Sciatic nerve (tissue), 2 donors: ENCODE data around the gene SAP30. TPM values are rescaled to one million over a fixed set of nuclear protein-coding genes. Genes with fewer than 3 reads are reported as not detected.

ENCODE experiments used
- ATAC-seq: fragments of 200-7000 bp; cut with Tn5 transposase; one replicate; pipeline ENCODE4 v1.9.1; 2020; ENCODE audit warnings: mild to moderate bottlenecking, moderate library complexity
- DNase-seq: peaks from one replicate; pipeline ENCODE4 v3.0.0-alpha.2; 2020; ENCODE audit warnings: low spot score
- intact Hi-C: fragments of 100-400 bp; cut with DNase I; formaldehyde crosslinking; loops from one replicate; pipeline ENCODE4 v1.14.2; 2022
- total RNA-seq: library from RNA; stranded (reverse); fragmentation: NEBNext Ultra II Directional; extraction: Animal tissue kit (Norgen Biotek cat#: 25700); gene quantifications from one replicate; pipeline ENCODE4 v1.2.1, GENCODE V29; 2021
- donor health status: DM: no; HTN: no; CAD: no.
- donor health status: DM: no; HTN: no; CAD: no.

Gene SAP30
- total RNA-seq, 1 donor from 2014 or later: 15.4 TPM

DNA sequence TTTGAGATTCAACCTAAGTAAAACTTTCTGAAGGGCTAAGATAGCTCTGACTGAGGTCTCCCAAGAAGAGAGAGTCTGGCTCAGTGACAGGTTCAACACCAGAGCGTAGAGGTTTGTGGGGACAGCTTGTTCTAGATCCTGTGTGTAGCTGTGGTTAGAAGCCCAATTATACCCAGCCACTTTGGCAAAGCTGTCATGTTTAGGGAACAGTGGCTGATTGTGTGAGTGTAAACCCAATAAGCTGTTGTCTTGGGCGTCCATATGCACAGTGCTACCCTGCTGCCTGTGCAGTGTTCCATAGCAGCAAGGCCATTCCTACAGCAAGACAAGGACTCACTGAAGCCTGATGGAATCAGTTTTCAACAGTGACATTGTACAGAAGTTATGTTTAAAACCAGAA is 39.3 kb downstream of the SAP30 start:
- no peak for DNase-seq
- intact Hi-C loops: loop anchor here (10.0 kb wide), 1 partner anchor 395 kb away; no protein-coding TSS in a partner anchor
- ATAC-seq: peak; percentile 36

DNA sequence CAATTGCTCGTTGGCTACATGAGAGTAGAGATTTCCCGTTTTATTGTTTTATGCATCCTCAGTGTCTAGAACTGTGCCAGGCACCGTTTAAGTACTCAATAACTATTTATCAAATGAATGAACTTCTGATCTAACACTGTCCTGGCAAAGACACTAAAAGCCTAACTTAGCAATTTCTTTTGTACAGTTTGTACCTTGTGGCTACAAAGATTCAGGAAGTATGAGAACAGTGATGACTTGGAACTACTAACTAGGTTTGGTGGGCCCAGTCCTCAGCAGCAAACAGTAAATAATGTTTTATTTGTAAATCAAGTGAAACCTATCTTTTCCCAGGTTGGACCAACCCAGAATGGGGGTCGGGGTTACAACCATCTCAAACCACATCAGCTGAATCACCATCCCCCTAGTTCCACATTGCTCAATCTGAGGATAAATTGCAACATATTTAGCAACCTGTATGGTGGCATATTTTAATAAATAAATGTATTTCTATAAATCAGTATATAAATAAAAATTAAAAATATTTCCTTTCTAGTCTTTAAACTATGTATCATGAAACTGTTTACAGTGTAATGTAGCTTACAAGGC is 40.4 kb downstream of the SAP30 start:
- intact Hi-C loops: loop anchor here (10.0 kb wide), 1 partner anchor 396 kb away; no protein-coding TSS in a partner anchor
- no peak for DNase-seq
- ATAC-seq: peak; percentile 20

DNA sequence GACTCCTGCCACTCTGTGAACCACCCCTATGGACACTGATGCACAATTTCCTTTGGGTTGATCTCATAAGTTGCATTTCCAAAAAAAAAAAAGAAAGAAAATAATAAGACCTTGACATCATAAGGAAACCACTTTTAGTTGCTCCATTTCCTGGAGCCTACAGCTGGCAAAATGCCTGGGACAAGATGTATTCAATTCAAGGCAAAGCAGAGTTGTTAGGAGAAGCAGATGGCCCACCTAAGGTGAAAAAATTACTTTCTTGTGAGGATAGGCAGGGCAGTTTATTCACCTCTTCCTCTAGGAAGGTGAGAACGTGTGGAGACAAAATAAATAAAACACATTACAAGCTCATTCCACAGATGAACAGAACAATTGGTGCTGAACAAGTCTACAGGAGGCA is 42.3 kb downstream of the SAP30 start:
- DNase-seq (no peak), ATAC-seq (no peak)
- intact Hi-C loops: loop anchor here (10.0 kb wide), 1 partner anchor 398 kb away; no protein-coding TSS in a partner anchor

DNA sequence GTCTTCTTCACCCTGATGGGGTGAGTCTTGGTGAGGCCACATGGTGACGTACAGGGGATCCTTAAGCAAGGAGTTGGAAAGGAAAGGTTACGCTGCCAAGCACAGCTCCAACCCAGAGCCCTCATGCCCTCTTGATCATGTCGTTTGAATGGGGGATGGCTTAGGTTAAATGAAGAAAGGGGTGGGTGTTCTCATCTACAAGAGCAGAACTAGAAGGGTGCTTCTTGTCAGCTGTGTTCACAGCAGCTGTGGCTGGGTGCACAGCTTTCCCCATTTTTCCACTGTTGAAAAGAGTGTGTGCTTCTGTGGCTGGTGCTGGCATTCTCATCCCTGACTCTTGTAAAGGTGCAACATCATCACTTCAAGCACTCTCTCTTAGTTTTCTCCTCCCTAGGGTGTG is 43.7 kb downstream of the SAP30 start:
- ATAC-seq (no peak), DNase-seq (no peak)
- intact Hi-C loops: loop anchor here (10.0 kb wide), 1 partner anchor 400 kb away; no protein-coding TSS in a partner anchor

DNA sequence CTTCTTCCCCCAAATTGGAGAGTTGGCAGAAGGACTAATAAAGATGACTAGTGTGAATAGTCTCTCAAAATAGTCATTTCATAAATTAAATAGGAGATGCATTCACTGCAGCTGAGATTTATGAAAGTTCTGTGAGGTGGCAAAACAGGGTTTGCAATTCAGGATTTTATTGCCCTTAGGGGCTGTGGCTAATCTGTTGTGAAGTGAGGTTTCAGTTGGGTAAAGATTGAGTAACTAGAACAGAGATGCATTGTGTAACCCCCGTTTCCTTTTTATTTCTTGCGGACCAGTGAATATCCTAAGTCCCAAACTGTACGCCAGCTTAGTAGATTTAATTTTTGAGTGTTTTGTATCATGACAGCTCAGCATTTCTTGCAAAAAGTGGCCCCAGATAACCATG is 44.3 kb downstream of the SAP30 start:
- intact Hi-C loops: loop anchor here (5.0 to 10.0 kb wide), 2 partner anchors 98 to 400 kb away; no protein-coding TSS in a partner anchor
- DNase-seq (no peak), ATAC-seq (peak; percentile 72)

DNA sequence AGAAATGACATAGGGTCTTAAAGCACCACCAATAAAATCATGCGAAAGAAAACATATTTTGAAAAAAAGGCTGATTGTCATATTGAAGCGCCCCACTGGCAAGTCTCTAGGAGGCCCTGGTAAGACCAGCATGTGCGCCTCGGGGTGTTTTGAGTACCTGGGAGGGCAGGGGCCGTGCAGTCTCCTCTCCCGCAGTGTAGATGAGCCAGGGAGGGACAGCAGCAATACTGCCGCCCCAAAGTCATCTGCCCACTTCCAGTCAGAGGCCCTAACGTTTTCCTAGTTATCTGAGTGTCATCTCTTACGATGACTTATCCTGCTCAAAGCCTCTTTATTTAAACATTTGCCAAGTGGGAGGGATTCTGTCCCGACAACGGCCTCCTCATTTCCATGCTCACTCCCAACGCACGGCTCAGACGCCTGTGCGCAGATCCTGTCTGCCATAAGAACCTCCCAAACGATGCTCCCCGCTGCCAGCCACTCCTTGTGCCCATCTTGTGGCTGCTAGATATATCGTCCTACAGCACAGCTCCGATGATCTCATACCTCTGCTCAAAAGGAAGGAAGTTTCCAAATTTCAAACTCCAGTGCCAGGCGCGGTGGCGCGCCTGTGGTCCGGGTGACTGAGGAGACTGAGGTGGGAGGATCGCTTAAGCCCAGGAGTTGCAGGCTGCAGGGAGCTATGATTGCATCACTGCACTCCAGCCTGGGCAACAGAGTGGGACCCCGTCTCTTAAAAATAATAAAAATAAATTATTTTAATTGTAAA is 45.3 kb downstream of the SAP30 start:
- DNase-seq: no peak
- ATAC-seq: peak; percentile 57
- intact Hi-C loops: loop anchor here (5.0 to 10.0 kb wide), 2 partner anchors 99 to 401 kb away; no protein-coding TSS in a partner anchor

DNA sequence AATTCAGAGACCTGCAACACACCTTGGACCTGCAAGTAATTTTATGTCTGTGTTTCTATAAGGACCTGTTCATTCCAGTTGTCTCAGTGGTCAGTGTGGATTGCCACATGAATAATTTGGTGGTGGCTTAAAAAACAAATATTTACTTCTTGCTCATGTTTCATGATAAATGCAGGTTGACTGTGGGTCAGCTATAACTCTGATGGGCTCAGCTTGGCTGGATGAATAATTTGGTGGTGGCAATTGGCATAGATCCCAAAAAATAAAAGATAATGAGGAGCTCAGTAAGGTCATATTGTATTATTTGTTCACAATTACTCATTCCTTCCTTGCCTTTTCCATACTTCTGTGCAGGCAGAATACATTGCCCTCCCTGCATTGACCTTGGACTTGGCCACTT is 47.1 kb downstream of the SAP30 start:
- intact Hi-C loops: loop anchor here (5.0 to 10.0 kb wide), 2 partner anchors 101 to 403 kb away; no protein-coding TSS in a partner anchor
- DNase-seq: no peak
- no peak for ATAC-seq

DNA sequence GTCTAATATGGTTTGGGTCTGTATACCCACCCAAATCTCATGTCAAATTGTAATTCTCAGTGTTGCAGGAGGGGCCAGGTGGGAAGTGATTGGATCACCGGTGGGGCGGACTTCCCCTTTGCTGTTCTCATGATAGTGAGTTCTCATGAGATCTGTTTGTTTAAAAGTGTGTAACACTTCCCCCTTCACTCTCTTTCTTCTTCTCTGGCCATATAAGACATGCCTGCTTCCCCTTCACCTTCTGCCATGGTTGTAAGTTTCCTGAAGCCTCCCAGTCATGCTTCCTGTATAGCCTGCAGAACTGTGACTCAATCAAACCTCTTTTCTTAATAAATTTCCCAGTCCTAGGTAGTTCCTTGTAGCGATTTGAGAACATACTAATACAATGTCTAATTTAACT is 47.9 kb downstream of the SAP30 start:
- ATAC-seq (no peak), DNase-seq (no peak)
- intact Hi-C loops: loop anchor here (5.0 to 10.0 kb wide), 2 partner anchors 101 to 404 kb away; no protein-coding TSS in a partner anchor

DNA sequence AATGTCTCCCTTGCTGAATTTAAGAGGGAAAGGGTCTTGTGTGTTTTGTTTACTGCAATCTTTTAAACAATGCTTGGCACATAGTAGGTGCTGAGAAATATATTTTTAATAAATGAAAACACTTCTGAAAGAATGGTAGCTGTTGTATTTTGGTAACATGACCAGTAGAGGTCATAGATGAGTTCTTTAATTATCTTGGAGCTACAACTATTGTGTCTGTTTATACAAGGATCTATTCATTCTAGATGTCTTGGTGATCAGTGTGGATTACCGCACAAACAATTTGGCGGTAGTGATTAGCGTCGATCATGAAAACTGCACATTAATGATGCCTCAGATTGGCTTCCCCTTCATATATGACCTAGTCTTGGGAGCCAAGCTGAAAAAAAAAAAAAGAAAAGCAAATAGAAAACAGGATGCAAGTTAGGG is 49.6 kb downstream of the SAP30 start:
- ATAC-seq (no peak), DNase-seq (no peak)
- intact Hi-C loops: no loop called here

DNA sequence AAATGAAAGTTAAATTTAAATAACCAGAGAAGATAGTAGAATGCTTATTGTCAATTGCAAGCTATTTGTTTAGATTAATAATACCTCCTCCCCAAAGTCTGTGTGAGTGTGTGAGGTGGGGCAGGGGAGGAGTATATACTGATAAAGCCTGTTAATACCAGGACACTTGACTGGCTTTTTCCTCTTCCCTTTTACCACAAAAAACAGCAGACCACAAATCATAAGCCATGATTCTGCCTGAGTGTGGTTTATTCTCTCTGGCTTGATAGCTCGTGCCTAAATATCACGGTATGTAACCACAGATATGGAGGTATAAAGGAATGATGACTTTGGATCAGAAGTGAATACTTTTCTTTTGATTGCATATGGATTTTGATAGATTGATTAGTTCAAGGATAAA is 50.0 kb downstream of the SAP30 start:
- intact Hi-C loops: no loop called here
- ATAC-seq (no peak), DNase-seq (no peak)

DNA sequence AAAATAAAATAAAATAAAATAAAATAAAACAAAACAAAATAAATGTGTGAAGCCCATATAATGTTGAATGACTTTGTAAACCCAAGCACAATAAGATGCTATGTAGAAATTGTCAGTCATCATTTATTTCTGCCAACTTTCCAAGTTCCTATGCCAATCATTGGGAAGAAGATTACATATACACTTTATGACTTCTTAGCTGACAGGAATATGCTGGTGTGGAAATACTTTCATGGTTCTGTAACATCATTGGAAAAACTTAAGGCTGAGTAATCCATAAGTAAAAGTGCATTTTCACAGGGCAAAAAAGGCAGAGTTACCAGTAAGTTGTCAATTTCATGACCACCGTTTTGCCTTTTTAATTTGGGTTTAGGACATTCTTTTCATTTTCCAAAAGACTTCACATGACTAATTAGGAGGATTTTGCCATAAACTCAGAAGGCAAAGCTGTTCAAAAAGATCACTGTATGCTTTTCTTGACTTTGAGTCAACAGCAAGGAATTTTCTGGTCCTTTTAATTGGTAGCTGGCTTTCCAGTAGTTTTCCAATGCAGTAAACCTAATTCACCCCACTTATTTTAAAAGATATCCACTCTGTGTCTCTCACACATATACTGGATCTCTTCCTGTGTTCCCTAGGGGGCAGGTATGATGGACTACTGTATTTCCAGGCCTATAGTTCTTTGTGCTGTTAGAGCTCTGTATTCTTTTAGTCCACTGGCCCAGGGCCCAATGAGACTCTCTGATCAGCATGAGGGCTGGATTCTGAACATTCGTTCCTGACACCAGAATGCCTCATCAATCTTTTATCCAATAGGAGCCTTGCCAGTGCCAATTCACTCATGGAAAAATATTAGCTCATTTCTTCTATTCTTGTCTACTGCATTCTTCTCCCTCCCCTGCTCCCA is 54.4 kb downstream of the SAP30 start:
- no peak for ATAC-seq
- intact Hi-C loops: no loop called here
- DNase-seq: no peak

DNA sequence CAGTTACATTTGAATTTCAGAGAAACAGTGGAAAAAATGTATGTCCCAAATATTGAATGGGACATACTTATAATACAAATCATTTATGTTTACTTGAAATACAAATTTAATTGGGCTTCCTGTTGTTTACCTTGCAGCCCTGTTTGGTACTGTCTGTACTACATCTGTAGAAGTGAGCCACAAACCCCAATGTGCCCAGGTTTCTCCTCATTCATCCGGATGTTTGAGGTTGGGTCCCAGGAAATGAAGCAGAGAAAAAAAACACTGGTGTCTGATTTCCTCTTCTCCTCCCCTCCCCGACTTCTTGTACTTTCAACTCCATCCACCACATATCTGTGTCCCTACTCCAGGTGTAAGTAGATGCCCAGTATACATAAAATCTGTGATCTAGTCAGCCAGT is 55.3 kb downstream of the SAP30 start:
- ATAC-seq (no peak), DNase-seq (no peak)
- intact Hi-C loops: no loop called here

Other genes with a start within 250 kb of the SAP30 start
- gene GALNT7, start 202.1 kb upstream of the SAP30 start, total RNA-seq: 18.2 TPM
- 54.1 TPM for gene HMGB2, start 36.6 kb upstream of the SAP30 start, total RNA-seq
- gene SCRG1, start 28.2 kb downstream of the SAP30 start, total RNA-seq: 1.5 TPM
- 0.27 TPM for gene HAND2, start 159.3 kb downstream of the SAP30 start, total RNA-seq